GM19438 (cell line): ENCODE results near the gene UBL5.
"Not testable (repeated sequence)": the region's sequence is repeated elsewhere in the genome, so short reads cannot be mapped to it uniquely, and the experiment has no call there.

ENCODE experiments used
- ATAC-seq: cut with Tn5 transposase; IDR thresholded peaks from one replicate; pipeline ENCODE4 v1.9.1; 2021; ENCODE audit warnings: low read depth; ENCODE audit not compliant: unreplicated experiment

The UBL5 gene

DNA sequence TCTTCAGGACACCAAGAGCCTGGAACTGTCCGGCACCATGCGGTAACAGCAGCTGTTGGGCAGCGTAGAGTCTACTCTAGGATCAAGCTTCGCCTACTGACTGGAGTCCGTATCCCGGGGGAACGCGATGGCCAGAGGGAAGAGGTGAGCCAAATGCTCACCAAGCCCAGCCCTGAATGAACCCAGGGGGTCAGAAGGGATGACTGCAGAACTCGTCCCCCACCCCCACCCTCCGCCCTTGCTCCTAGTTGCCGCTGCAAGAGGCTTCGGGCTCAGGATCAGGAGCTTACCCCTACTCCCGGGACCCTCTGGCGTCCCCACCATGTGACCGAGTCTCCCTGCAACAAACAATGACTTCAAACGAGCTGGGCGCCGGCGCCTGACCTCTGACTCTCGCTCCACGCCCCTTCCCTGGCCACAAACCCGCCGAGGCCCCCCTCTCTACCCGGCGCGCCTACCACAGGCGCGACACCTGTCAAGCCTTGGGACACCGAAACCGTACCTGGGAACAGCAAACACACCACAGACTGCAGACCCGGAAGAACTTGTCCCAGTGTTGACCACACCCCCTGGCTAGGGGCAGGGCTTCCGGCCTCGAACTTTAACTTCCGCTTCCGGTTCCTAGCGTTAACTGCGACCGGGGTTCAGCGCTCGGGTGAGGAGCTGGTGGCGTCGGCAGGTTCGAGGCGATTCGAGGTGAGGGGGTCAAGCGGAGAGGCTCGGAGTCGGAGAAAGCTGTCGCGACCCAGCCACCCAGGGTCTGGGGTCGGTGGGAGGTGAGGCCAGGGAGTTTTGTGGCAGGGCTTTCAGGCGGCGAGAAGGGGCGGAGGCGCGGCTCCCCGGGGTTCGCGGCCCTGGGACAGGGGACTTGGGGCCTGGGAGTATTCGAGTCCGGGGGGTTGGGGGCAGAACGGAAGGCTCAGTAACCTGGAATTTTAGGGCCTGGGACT is at the start of gene UBL5:
Gene UBL5 (plus strand): TSS at position 630 of the 950 bp plus-strand sequence. CDS start 420 bp downstream, outside the sequence.
- peak; percentile 84 for ATAC-seq

DNA sequence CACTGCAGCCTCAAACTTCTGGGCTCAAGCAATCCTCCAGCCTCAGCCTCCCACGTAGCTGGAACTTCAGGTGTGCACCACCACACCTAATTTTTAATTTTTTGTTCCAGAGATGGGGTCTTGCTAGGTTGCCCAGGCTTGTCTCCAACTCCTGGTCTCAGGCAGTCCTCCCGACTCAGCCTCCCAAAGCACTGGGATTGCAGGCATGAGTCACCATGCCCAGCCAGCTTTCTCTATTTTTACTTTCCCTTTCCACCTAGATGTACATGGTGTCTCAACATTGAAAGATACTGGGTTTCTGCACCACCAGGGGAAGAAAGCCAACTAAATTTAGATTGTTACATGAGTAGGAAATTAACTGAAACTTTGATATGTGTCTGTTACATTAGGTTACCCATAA is 45.4 kb upstream of the UBL5 start:
- ATAC-seq, result no peak

DNA sequence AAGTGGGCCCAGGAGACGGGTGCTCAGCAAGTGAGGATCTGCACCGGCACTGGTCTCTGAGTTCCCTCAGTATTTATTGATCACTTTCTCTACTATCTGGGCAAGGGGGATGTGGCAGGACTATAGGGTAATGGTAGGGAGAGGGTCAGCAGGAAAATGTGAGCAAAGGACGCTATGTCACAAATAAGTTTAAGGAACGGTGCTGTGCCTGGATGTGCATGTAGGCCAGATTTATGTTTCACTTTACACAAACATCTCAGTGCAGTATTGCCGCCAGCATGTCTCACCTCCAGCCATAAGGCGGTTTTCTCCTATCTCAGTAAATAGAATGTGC is 43.6 kb upstream of the UBL5 start:
- ATAC-seq, result not testable (repeated sequence)

DNA sequence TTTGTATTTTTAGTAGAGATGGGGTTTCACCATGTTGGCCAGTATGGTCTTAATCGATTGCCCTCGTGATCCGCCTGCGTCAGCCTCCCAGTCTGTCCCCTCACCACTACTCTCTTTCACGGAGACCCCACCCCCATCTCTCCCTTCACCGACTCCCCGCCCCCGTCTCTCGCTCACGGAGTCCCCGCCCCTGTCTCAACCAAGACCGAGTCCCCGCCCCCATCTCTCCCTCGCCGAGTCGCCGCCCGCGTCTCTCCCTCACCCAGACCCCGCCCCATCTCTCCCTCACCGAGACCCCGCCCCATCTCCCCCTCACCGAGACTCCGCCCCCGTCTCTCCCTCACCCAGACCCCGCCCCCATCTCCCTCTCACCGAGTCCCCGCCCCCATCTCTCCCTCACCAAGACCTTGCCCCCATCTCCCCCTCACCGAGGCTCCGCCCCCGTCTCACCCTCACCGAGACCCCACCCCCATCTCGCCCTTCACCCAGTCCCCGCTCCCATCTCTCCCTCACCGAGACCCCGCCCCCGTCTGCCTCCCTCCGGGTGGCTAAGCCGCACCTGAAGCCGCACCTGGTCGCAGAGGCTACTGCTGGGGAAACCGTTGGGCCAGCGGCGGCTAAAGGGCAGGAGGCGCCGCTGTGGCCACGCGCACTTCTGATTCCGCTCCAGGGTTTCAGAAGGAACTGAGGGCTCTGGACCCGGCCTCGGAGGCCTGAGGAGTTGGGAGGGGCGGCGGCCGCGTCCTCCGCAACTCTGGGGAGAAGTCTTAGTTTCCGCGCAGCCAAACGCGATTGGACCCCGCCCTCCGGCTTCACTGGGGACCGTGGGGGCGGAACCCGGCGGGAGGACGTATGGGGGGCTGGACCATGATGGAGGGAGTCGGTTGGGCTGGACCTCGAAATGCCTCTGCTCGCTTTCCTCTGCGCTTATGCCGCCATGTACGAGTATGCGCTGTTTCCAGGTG is 42.1 kb upstream of the UBL5 start:
- ATAC-seq, result peak; percentile 74

DNA sequence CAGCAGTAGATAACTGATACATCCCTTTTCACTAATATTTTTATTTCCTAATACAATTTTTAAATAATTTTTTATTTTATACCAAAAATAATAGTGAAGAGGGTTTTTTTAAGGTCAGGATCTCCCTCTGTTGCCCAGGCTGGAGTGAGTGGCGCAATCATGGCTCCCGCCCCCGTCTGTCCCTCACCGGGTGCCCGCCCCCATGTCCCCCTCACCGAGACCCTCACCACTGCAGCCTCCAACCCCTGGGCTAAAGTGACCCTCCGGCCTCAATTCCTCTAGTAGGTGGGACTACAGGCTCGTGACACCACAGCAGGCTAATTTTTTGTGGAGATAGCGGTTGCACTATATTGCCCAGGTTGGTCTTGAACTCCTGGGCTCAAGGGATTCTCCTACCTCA is 41.4 kb upstream of the UBL5 start:
- no peak for ATAC-seq

DNA sequence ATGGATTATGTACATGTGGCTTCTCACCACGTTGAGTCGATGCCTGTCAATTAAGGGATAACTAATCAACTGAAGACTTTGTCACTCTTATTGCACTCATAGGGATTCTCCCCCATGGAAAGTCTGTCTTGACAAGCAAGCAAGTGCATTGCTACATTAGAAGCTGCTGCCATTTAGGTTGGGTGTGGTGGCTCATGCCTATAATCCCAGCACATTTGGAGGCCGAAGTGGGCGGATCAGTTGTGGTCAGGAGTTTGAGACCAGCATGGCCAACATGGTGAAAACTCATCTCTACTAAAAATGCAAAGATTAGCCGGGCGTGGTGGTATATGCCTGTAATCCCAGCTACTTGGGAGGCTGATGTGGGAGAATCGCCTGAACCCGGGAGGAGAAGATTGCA is 40.9 kb upstream of the UBL5 start:
- no peak for ATAC-seq

DNA sequence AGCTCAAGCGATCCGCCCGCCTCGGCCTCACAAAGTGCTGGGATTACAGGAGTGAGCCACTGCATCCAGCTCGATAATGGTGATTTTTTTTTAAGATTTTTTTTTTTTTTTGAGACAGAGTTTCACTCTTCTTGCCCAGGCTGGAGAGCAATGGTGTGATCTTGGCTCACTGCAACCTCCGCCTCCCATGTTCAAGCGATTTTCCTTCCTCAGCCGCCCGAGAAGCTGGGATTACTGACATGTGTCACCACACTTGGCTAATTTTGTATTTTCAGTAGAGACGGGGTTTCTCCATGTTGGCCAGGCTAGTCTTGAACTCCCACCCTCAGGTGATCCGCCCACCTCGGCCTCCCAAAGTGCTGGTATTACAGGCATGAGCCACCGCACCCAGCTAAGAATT is 39.1 kb upstream of the UBL5 start:
- not testable (repeated sequence) for ATAC-seq

DNA sequence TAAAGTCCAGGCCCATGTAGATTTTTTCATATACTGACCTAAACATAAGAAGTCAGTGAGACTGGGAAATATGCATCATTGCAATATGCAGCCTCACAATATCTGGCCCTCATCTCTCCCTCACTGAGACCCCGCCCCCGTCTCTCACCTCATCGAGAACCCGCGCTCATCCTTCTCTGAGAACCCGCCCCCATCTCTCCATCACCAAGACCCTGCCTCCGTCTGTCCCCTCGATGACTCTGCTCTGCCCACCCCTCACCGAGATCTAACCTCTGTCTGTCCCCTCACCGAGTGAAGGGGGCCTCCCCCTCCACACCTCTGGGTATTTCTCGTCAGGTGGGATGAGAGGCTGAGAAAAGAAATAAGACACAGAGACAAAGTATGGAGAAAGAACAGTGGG is 38.7 kb upstream of the UBL5 start:
- ATAC-seq, result no peak

DNA sequence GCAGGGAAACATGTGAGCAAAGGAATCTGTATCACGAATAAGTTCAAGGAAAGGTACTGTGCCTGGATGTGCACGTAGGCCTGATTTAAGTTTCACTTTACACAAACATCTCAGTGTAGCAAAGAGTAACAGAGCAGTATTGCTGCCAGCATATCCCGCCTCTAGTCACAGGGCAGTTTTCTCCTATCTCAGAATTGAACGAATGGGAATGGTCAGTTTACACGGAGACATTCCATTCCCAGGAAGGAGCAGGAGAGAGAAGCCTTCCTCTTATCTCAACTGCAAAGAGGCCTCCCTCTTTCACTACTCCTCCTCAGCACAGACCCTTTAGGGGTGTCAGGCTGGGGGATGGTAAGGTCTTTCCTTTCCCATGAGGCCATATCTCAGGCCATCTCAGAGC is 38.1 kb upstream of the UBL5 start:
- not testable (repeated sequence) for ATAC-seq

DNA sequence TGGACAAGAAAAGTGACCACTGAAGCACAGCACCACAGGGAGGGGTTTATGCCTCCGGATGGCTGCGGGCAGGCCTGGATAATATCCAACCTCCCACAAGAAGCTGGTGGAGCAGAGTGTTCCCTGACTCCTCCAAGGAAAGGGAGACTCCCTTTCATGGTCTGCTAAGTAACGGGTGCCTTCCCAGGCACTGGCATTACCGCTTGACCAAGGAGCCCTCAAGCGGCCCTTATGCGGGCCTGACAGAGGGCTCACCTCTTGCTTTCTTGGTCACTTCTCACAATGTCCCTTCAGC is 36.7 kb upstream of the UBL5 start:
- not testable (repeated sequence) for ATAC-seq

DNA sequence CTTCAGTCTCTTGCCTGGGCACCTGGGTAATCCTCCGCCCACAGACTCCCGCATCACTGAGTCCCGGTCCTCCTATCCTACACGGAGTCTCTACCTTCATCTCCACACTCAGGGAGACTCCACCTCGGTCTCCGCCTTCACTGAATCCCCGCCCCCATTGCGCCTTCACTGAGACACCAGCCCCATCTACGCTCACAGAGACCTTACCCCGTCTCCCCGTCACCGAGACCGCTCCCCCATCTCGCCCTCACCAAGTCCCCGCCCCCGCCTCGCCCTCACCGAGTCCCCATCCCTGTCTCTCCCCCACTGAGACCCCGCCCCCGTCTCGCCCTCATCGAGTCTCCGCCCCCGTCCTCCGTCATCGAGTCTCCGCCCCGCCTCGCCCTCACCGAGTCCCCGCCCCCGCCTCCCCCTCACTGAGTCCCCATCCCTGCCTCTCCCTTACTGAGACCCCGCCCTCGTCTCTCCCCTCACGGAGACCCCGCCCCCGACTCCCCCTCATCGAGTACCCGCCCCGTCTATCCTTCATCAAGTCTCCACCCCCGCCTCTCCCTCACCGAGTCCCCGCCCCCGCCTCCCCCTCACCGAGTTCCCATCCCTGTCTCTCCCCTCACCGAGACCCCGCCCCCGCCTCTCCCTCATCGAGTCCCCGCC is 36.0 kb upstream of the UBL5 start:
- peak; percentile 47 for ATAC-seq

DNA sequence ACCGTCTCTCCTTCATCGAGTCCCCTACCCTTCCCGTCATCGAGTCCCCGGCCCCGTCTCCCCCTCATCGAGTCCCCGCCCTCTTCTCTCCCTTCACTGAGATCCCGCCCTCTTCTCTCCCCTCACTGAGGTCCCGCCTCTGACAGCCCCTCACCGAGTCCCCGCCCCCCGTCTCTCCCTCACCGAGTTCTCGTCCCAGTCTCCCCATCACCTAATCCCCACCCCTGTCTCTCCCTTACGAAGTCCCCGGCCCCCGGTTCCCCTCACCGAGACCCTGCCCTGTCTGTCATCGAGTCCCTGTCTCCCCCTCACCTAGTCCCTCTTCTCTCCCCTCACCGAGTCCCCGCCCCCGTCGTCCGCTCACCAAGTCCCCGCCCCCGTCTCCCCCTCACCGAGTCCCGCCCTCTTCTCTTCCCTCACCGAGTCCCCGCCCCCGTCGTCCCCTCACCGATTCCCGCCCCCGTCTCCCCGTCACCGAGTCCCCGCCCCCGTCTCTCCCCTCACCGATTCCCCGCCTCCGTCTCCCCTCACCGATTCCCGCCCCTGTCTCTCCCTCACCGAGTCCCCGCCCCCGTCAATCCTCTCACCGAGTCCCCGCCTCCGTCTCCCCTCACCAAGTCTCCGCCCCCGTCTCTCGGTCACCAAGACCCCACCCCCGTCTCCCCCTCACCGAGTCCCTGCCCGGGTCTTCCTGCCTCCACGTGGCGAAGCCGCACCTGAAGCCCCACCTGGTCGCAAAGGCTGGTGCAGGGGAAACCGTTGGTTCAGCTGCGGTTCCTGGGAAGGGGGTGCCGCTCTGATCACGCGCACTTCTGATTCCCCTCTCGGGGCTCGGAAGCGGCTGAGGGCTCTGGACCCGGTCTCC is 35.3 kb upstream of the UBL5 start:
- no peak for ATAC-seq

DNA sequence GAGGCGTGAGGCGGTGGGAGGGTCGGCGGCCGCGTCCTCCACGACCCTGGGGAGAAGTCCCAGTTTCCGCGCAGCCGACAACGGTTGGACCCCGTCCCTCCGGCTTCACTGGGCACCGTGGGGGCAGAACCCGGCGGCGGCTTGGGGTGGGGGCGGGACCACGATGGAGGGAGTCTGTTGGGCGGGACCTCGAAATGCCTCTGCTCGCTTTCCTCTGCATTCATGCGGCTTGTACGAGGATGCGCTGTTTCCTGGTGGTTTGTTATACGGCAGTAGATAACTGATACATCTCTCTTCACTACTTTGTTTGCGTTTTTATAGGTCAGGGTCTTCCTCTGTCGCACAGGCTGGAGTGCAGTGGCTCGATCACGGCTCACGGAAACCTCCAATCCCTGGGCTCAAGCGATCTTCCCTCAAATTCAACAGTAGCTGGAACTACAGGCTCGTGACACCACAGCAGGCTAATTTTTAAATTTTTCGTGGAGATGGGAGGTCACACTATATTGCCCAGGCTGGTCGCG is 34.6 kb upstream of the UBL5 start:
- ATAC-seq, result no peak

DNA sequence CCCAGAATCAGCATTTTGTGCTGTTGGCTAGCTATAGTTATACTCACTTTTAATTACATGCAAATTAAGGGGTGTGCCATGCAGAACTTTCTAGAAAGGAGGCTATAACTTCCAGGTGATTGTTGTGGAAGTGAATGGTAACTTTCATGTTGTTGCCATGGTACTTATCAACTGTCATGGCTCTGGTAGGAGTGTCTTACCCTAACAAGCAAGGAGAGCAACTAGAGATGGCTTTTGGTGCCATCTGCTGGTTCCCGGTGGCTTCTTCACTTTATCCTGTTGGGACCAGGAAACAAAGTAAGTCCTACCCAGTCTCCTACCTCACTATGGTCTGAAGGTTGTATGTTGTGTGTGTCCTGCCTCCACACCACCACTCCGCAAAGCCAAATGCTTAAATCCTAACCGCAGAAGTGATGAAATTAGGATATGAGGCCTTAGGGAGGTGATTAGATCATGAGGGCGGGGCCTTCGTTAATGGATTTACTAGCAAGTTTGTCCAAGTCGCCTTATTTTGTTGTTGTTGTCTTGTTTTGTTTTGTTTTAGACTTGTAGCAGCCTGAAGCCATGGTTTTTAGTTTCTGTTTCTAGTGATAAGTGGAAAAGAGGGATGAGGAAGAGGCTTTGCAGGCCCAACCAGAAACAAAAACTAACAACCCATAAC is 31.5 kb upstream of the UBL5 start:
- no peak for ATAC-seq

DNA sequence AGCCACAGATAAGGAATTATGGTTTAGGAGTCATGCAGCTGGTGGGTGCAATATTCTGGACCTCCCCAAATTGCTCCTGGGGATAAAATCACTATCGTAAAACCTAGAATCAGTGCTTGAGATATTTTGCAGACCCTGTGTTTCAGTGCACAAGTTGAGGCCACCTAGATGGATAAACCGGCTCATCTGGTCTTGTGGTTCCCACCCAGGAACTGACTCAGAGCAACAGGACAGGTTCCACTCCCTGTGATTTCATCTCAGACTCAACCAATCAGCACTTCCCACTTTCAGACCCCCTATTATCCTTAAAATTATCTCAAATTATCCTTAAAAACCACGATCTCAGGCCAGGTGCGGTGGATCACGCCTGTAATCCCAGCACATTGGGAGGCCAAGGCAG is 29.8 kb upstream of the UBL5 start:
- no peak for ATAC-seq

DNA sequence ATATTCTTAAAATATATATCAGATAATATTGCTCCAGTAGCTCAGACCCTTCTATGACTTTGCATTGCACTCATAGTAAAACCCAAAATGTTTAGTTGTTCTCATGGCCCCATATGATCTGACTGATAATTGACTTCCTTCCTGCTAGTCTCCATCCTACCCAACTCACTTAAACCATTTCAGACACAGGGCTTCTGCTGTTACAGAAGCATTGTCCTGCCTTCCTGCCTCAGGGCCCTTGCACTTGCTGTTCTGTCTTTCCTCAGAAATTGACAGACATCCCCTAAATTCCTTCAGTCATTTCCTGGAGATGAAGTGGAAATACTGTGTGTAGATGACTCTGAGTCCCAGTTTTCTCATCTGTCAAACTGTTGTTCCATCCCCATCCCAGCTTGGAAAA is 28.6 kb upstream of the UBL5 start:
- no peak for ATAC-seq

DNA sequence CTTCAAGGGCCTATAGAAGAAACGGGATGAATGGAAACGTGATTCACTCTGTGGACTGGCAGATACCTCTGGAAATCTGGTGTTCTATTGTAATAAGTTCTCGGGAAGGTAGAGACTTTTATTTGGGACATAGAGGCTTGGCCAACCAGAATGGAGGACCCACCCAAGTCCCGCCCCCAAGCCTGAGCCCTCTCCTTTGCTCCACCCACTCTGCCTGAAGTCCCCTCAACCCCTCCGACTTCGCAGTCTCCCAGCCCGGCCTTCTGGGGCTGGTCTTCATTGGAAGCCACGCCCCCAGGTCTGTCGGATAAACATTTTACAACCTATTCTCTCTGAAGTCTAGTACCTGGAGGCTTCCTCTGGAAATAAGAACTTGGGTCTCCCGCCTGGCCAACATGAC is 25.7 kb upstream of the UBL5 start:
- ATAC-seq, result no peak

DNA sequence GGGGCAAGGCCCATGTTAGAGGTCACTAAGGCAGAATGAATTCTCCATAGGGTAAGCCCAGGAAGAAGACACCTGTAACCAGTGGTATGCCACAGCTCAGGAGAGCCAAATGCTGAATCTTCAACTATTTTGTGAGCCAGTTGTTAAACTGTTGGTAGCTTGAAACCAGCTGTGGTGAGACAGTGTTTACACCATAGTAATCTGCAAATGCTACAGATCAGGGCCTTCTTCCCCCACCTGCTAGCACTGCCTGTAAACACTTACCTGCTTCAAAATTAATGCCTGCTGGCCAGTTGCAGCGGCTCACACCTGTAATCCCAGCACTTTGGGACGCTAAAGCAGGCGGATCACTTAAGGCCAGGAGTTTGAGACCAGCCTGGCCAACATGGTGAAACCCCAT is 20.9 kb upstream of the UBL5 start:
- ATAC-seq, result no peak
